DOHH2 (cell line): ENCODE results near the gene ISCA2.

Source experiments
- EZH2phosphoT487 ChIP-seq: fragments of 200-600 bp; sonication (generic); IDR thresholded peaks from 2 replicates; pipeline ENCODE4 v1.6.1; 2017; ENCODE audit warnings: borderline replicate concordance, mild to moderate bottlenecking, antibody characterized with exemption, low read length, moderate library complexity, mixed read lengths
- TF ChIP-seq, protein P1 (sequence below): fragments of 200-600 bp; sonication (generic); IDR thresholded peaks from one replicate; pipeline ENCODE4 v1.5.1; 2014; ENCODE audit warnings: antibody characterized with exemption, mild to moderate bottlenecking, low read depth, low read length; ENCODE audit not compliant: poor library complexity, severe bottlenecking

DNA sequence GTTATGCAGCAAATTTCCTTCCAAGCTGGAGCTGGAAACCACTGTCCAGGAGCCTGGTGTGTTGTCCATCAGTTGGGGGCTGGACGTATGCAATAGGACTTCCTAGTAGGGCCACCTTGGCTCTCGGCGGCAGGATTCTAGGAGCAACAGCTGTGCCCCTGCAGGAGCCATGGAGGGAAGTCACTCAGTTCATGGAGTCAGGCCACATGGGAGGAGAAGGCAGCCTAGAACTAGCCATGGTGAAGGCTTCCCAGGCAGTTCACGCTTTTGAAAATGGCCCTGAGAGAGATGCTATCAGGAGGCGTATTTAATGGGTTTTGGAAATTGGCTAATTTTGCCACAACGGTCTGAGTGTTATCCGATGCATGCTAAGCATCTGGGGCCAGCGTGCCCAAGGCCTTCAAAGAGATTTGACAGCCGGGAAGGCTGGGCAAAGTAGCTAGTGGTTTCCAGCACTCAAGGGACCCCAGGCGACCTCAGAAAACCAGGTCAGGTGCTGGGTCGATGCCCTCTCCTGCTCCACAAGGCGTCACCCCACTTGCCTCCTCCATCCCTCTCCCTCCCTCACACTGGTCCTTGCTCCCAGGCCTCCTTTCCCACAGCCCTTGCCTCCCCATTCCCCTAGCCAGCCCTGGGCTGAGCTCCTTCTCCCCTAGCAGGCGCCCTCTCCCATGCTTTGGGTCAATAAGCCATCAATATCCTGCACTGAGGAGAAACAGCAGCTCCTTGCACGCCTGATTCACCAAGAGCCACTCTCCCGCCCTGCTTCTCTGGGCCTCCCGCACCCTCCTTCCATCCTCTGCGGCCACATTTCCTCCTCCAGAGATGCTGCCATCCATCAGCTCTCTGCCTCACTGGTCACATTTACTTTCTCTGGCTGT is 36.6 kb upstream of the ISCA2 start:
- TF ChIP-seq, protein P1, sequence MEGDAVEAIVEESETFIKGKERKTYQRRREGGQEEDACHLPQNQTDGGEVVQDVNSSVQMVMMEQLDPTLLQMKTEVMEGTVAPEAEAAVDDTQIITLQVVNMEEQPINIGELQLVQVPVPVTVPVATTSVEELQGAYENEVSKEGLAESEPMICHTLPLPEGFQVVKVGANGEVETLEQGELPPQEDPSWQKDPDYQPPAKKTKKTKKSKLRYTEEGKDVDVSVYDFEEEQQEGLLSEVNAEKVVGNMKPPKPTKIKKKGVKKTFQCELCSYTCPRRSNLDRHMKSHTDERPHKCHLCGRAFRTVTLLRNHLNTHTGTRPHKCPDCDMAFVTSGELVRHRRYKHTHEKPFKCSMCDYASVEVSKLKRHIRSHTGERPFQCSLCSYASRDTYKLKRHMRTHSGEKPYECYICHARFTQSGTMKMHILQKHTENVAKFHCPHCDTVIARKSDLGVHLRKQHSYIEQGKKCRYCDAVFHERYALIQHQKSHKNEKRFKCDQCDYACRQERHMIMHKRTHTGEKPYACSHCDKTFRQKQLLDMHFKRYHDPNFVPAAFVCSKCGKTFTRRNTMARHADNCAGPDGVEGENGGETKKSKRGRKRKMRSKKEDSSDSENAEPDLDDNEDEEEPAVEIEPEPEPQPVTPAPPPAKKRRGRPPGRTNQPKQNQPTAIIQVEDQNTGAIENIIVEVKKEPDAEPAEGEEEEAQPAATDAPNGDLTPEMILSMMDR: no peak
- no peak for TF ChIP-seq EZH2phosphoT487
